Activated naive CD8-positive, alpha-beta T cell (primary cell): ENCODE results near the gene ZCWPW1.
"Not testable (repeated sequence)": the region's sequence is repeated elsewhere in the genome, so short reads cannot be mapped to it uniquely, and the experiment has no call there.

Source experiments
- H3K27ac Mint-ChIP-seq: one replicate; pipeline ENCODE4 v1.8.0; 2021; ENCODE audit warnings: mixed read lengths
- H3K27me3 Mint-ChIP-seq: one replicate; pipeline ENCODE4 v1.8.0; 2021; ENCODE audit warnings: mixed read lengths
- H3K36me3 Mint-ChIP-seq: one replicate; pipeline ENCODE4 v1.8.0; 2021; ENCODE audit warnings: mixed read lengths
- H3K4me1 Mint-ChIP-seq: one replicate; pipeline ENCODE4 v1.8.0; 2021; ENCODE audit warnings: low read depth, mixed read lengths
- H3K4me3 Mint-ChIP-seq: one replicate; pipeline ENCODE4 v1.8.0; 2021; ENCODE audit warnings: mild to moderate bottlenecking, mixed read lengths
- H3K9me3 Mint-ChIP-seq: one replicate; pipeline ENCODE4 v1.8.0; 2021; ENCODE audit warnings: low read depth, mixed read lengths

The ZCWPW1 gene

DNA sequence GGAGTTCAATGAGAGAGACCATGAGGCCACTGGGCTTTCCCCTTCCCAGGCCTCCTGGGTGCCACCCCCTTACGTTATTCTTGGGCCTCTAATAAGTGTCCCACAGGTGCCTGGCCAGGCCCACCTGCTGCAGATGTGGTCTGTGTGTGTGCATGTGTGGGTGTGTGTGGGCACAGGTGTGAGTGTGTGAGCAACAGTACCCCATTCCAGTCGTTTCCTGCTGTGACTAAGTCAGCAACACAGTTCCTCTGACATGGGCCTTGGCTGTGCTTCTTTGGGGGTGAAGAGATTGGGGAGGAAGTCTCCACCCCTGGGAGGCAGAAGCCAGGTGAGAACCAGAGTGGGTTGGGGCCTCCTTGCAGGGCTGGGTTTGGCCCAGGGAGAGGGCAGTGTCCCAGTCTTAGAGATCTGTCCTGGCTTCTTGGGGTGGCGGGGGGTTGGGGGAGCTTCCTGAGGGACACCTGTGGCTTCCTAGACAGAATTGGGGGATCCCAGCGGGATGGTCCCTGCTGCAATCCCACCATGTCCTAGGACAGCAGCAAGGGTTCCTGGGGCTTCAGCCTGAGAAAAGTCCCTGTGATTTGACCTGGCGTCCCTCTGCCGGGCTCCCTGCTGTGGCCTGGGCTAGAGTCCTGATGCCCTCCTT lies 74.7 kb downstream of the ZCWPW1 start:
- Mint-ChIP-seq H3K4me1 (peaks cover 34% of the 10 kb centered on the region), H3K27me3 (no peaks in the 10 kb centered on the region), H3K9me3 (no peaks in the 10 kb centered on the region), H3K27ac (peak overlapping the region; percentile 86), H3K36me3 (peaks cover 2% of the 10 kb centered on the region), H3K4me3 (peak overlapping the region; percentile 79)

GRCh38 chr7:100352984-100353684 lies 75.4 kb downstream of the ZCWPW1 start:
- peak overlapping the region; percentile 79 for H3K4me3 Mint-ChIP-seq
- no peaks in the 10 kb centered on the region for H3K9me3 Mint-ChIP-seq
- peaks cover 2% of the 10 kb centered on the region for H3K36me3 Mint-ChIP-seq

DNA sequence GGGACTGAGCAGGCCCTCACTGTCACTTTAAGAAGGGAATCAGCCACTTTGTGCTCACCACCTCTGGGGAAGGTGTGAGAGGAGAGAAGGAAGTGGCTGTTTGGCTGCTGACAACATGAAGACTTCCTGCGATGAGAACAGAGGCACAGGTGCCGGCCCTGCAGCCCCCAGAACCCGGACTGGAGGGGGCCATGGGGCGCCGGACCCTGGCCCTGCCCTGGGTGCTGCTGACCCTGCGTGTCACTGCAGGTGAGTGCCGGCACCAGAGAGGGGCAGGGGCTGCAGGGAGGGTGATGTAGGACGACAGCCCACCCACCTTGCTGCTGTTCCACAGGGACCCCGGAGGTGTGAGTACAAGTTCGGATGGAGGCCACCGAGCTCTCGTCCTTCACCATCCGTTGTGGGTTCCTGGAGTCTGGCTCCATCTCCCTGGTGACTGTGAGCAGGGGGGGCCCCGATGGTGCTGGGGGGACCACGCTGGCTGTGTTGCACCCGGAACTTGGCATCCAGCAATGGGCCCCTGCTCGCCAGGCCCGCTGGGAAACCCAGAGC lies 76.2 kb downstream of the ZCWPW1 start:
- H3K36me3 Mint-ChIP-seq, H3K9me3 Mint-ChIP-seq, H3K27me3 Mint-ChIP-seq: not testable (repeated sequence)
- peak overlapping the region; percentile 58 for H3K27ac Mint-ChIP-seq
- H3K4me3 Mint-ChIP-seq = peak overlapping the region; percentile 62
- H3K4me1 Mint-ChIP-seq = peaks cover 35% of the 10 kb centered on the region

More at GRCh38 chr7:100352984-100353684, 75.4 kb downstream of the ZCWPW1 start:
- peak overlapping the region; percentile 86 for H3K27ac Mint-ChIP-seq
- no peaks in the 10 kb centered on the region for H3K27me3 Mint-ChIP-seq
- peaks cover 34% of the 10 kb centered on the region for H3K4me1 Mint-ChIP-seq

DNA sequence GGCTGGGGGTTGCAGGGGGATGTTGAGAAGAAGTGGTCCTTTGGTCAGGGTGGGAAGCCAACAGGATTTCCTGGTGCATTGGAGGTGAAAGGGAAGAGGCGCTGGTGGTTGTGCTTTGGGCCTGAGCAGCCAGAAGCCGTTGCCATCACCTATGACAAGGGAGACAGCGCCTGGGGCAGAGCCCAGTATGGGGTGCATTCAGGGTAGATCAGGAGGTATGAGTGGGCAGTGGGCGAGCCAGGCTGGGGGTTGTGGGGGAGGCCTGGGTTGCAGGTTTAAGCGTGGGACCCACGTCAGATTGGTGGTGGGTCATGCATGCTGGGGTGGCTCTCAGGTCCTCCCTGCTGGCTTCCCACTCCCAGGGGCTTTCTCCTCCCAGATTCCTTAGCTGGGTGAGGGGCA lies 76.8 kb downstream of the ZCWPW1 start:
- peak overlapping the region; percentile 86 for H3K27ac Mint-ChIP-seq
- peaks cover 37% of the 10 kb centered on the region for H3K4me1 Mint-ChIP-seq
- H3K9me3 Mint-ChIP-seq = no peaks in the 10 kb centered on the region
- peaks cover 4% of the 10 kb centered on the region for H3K36me3 Mint-ChIP-seq
- H3K4me3 Mint-ChIP-seq = peak overlapping the region; percentile 67
- no peaks in the 10 kb centered on the region for H3K27me3 Mint-ChIP-seq
